HepG2 (cell line): ENCODE results near the gene SLFN12L. TPM values are rescaled to one million over a fixed set of nuclear protein-coding genes. Genes with fewer than 3 reads are reported as not detected.

Experiments used
- ATAC-seq: fragments of 200-7000 bp; cut with Tn5 transposase; 3 replicates; pipeline ENCODE4 v1.9.1; 2020; ENCODE audit warnings: mild to moderate bottlenecking, moderate library complexity
- BruUV-seq: library from RNA; stranded (reverse); fragments of 400-500 nt; replicated peaks from 2 replicates; lab custom pipeline; 2021; lab: Mats Ljungman, UMichigan
- CTCF ChIA-PET: fragments of 300-600 bp; formaldehyde crosslinking; extraction: SDS; loops from one replicate; lab custom pipeline; 2021; ENCODE audit warnings: low total read pairs, inconsistent platforms, low intra/inter-chr PET ratio; lab: Yijun Ruan, JAX
- POLR2A ChIA-PET: fragments of 350-600 bp; sonication (Branson Sonifier 250); formaldehyde crosslinking; loops from one replicate; lab custom pipeline; 2020; ENCODE audit warnings: antibody characterized with exemption, inconsistent platforms; lab: Yijun Ruan, JAX
- DNase-seq: peaks from one replicate; pipeline ENCODE4 v3.0.0-alpha.2; 2015; ENCODE audit warnings: low spot score
- FAIRE-seq: peaks from 3 replicates; lab custom pipeline; 2011; peaks lifted over from hg19 to GRCh38; lab: Jason Lieb, UNC
- H2AFZ ChIP-seq: one replicate; pipeline ENCODE4 v1.6.1; 2011; ENCODE audit warnings: low read length, inconsistent platforms
- H3K27ac ChIP-seq: fragments of 300-600 bp; 3 replicates; pipeline ENCODE4 v1.8.0; 2011; ENCODE audit warnings: mixed run types, mild to moderate bottlenecking, mixed read lengths, low read length, inconsistent platforms; ENCODE audit not compliant: insufficient read depth; ENCODE audit errors: extremely low read length
- H3K27me3 ChIP-seq, 2 experiments: fragments of 200-600 bp in 1 of 2; 2 replicates in 1 of 2; 3 replicates in 1 of 2; pipeline versions ENCODE4 v1.6.0 to v1.8.0; 2011; ENCODE audit warnings: low read length in 2 of 2, mild to moderate bottlenecking in 2 of 2, moderate library complexity in 2 of 2, inconsistent platforms in 1 of 2; ENCODE audit not compliant: insufficient read depth in 2 of 2, control insufficient read depth in 1 of 2
- H3K36me3 ChIP-seq, 2 experiments: fragments of 200-600 bp in 1 of 2; replicated peaks in 1 of 2; 2 replicates in 1 of 2; 3 replicates in 1 of 2; pipeline versions ENCODE4 v1.5.1 to v1.8.0; 2011; ENCODE audit warnings: low read length in 2 of 2, inconsistent platforms in 1 of 2; ENCODE audit not compliant: insufficient read depth in 2 of 2, control insufficient read depth in 1 of 2
- H3K4me1 ChIP-seq: 2 replicates; pipeline ENCODE4 v1.5.1; 2012; ENCODE audit warnings: low read length, inconsistent platforms; ENCODE audit not compliant: insufficient read depth
- H3K4me2 ChIP-seq: 2 replicates; pipeline ENCODE4 v1.6.0; 2011; ENCODE audit warnings: low read depth, low read length, inconsistent platforms
- H3K4me3 ChIP-seq, 3 experiments: fragments of 200-600 bp in 1 of 3; sonication (generic), shearing (Covaris generic) in 1 of 3; replicated peaks in 1 of 3; 2 replicates each; pipeline ENCODE4 v1.5.1; 2011 to 2016; ENCODE audit warnings: low read length in 3 of 3, inconsistent platforms in 2 of 3, low read depth in 2 of 3, mild to moderate bottlenecking in 2 of 3, control low read depth in 1 of 3, mixed read lengths in 1 of 3; ENCODE audit not compliant: insufficient read depth in 1 of 3
- H3K79me2 ChIP-seq: one replicate; pipeline ENCODE4 v1.6.1; 2011; ENCODE audit warnings: low read length, inconsistent platforms; ENCODE audit not compliant: insufficient read depth
- H3K9ac ChIP-seq: 2 replicates; pipeline ENCODE4 v1.6.0; 2011; ENCODE audit warnings: mild to moderate bottlenecking, low read depth, low read length, inconsistent platforms; ENCODE audit not compliant: insufficient read depth
- H3K9me3 ChIP-seq: 2 replicates; pipeline ENCODE4 v1.5.1; 2012; ENCODE audit warnings: mild to moderate bottlenecking, low read length
- H4K20me1 ChIP-seq: 2 replicates; pipeline ENCODE4 v1.6.0; 2011; ENCODE audit warnings: inconsistent platforms, mild to moderate bottlenecking, low read length, moderate library complexity; ENCODE audit not compliant: insufficient read depth
- BRD4 ChIP-seq: sonication (generic); formaldehyde crosslinking; IDR thresholded peaks from 2 replicates; pipeline ENCODE4 v1.4.0; 2020; ENCODE audit warnings: missing genetic modification reagents
- CEBPG ChIP-seq: IDR thresholded peaks from 2 replicates; pipeline ENCODE4 v1.6.1; 2016
- KMT2A ChIP-seq: sonication (generic); formaldehyde crosslinking; IDR thresholded peaks from 2 replicates; pipeline ENCODE4 v1.4.0; 2020; ENCODE audit warnings: missing genetic modification reagents
- MAZ ChIP-seq, 2 experiments: sonication (generic) in 1 of 2; formaldehyde crosslinking in 1 of 2; IDR thresholded peaks; 2 replicates each; pipeline versions ENCODE4 v1.5.0 to v1.6.1; 2012 to 2020; ENCODE audit warnings: low read depth in 2 of 2, mild to moderate bottlenecking in 2 of 2, borderline replicate concordance in 1 of 2, improper control_type of control experiment in 1 of 2, low read length in 1 of 2, missing genetic modification reagents in 1 of 2, moderate library complexity in 1 of 2
- MED1 ChIP-seq: sonication (generic); formaldehyde crosslinking; IDR thresholded peaks from 2 replicates; pipeline ENCODE4 v1.4.0; 2020; ENCODE audit warnings: missing genetic modification reagents
- REST ChIP-seq, 2 experiments: IDR thresholded peaks; 2 replicates each; pipeline ENCODE4 v1.6.1; 2011 to 2012; ENCODE audit warnings: low read length in 2 of 2, borderline replicate concordance in 1 of 2, low read depth in 1 of 2, mild to moderate bottlenecking in 1 of 2, moderate library complexity in 1 of 2
- SPEN ChIP-seq: sonication (generic); formaldehyde crosslinking; IDR thresholded peaks from 2 replicates; pipeline ENCODE4 v1.5.1; 2020; ENCODE audit warnings: low read depth, mild to moderate bottlenecking, missing genetic modification reagents
- ZNF224 ChIP-seq: sonication (generic); formaldehyde crosslinking; IDR thresholded peaks from 2 replicates; pipeline ENCODE4 v1.5.0; 2020; ENCODE audit warnings: mild to moderate bottlenecking, missing genetic modification reagents
- ZNF3 ChIP-seq: IDR thresholded peaks from 2 replicates; pipeline ENCODE4 v1.7.0; 2017; ENCODE audit warnings: inconsistent platforms
- ZNF44 ChIP-seq: sonication (generic); formaldehyde crosslinking; IDR thresholded peaks from 2 replicates; pipeline ENCODE4 v1.5.1; 2020; ENCODE audit warnings: mild to moderate bottlenecking, missing genetic modification reagents
- WGBS: methylation state at CpG from one replicate; pipeline ENCODE4 v1.1.6; 2017; ENCODE audit warnings: low lambda C conversion rate; 5-methylcytosine and 5-hydroxymethylcytosine counted together
- in situ Hi-C: cut with HindIII; loops from 2 replicates; pipeline ENCODE4 v1.10.0; 2017; ENCODE audit warnings: low pct_unique_long_range_greater_than_20kb; ENCODE audit not compliant: extremely low pct_ligation_motif_present
- intact Hi-C: fragments of 100-400 bp; cut with micrococcal nuclease; formaldehyde crosslinking; loops from one replicate; pipeline ENCODE4 v1.10.0; 2022; ENCODE audit not compliant: unreplicated experiment
- polyA plus RNA-seq, 8 experiments: library from polyadenylated mRNA; depleted of rRNA in 3 of 8; stranded (reverse) in 7 of 8; unstranded in 1 of 8; fragments of >200 nt; fragmentation: Illumina TruSeq in 4 of 8; extraction: Trizol in 4 of 8; gene quantifications; 2 replicates each; pipeline versions ENCODE4 v1.2.1 to v1.2.3, GENCODE V29; 2011 to 2016; ENCODE audit warnings: low read depth in 4 of 8, missing spikeins in 1 of 8, mixed read lengths in 1 of 8; ENCODE audit not compliant: insufficient read depth in 1 of 8
- total RNA-seq, 5 experiments: library from RNA; depleted of rRNA; stranded (reverse); fragments of >200 nt; fragmentation: Illumina TruSeq; extraction: Trizol; gene quantifications; 2 replicates each; pipeline ENCODE4 v1.2.3, GENCODE V29; 2016; ENCODE audit warnings: low read depth in 1 of 5
- TF ChIP-seq, protein P1 (sequence below): sonication (generic); formaldehyde crosslinking; IDR thresholded peaks from 2 replicates; pipeline ENCODE4 v1.5.1; 2020; ENCODE audit warnings: missing genetic modification reagents, mild to moderate bottlenecking, borderline replicate concordance
- TF ChIP-seq, protein P2 (sequence below): sonication (generic); formaldehyde crosslinking; IDR thresholded peaks from 2 replicates; pipeline ENCODE4 v1.8.0; 2022; ENCODE audit warnings: low read depth, missing genetic modification reagents

Gene SLFN12L
- total and polyA plus RNA-seq, 2 of the 13 experiments (the other 11 are each of a cell fraction or from before 2014, with no cell fraction given), result not detected

DNA sequence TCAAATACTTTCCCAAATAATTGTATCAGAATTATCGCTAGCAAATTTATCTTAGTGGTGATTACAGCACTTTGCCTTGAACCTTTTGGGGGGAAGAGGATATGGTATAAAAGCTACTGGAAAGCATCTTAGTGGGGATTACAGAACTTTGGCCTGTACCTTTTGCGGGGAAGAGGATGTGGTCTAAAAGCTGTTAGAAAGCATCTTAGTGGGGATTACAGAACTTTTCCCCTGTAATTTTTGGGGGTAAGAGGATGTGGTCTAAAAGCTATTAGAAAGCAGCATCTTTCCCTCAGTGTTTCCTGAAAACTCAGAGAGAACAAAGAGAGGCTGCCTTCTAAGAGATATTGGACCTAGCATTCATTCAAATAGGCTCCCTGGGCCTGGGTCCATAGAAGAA lies 109.2 kb downstream of the SLFN12L start:
- WGBS, result 22% methylated on average over 2 of the region's 2 CpGs
- no peaks in the 10 kb centered on the region for H4K20me1 ChIP-seq
- H3K4me1 ChIP-seq, result peaks cover 3% of the 10 kb centered on the region; the same call in 1 of the 2 replicates
- FAIRE-seq (no peak), DNase-seq (no peak), ATAC-seq (no peak)
- no TSS peak for BruUV-seq
- H3K4me2 ChIP-seq, result no peak overlapping the region
- ChIA-PET CTCF (no interaction called here), POLR2A (no interaction called here)
- H3K36me3 ChIP-seq, result no peaks in the 10 kb centered on the region
- H3K79me2 ChIP-seq, result no peaks in the 10 kb centered on the region
- peaks cover 0 to 14% of the 10 kb centered on the region in 2 experiments; a peak in 1 of 5 replicates for H3K27me3 ChIP-seq
- in situ Hi-C loops, result no loop called here
- intact Hi-C loops, result no loop called here
- no peak overlapping the region for H2AFZ ChIP-seq
- no peak overlapping the region for H3K4me3 ChIP-seq
- H3K9ac ChIP-seq, result no peak overlapping the region
- TF ChIP-seq, protein P1, sequence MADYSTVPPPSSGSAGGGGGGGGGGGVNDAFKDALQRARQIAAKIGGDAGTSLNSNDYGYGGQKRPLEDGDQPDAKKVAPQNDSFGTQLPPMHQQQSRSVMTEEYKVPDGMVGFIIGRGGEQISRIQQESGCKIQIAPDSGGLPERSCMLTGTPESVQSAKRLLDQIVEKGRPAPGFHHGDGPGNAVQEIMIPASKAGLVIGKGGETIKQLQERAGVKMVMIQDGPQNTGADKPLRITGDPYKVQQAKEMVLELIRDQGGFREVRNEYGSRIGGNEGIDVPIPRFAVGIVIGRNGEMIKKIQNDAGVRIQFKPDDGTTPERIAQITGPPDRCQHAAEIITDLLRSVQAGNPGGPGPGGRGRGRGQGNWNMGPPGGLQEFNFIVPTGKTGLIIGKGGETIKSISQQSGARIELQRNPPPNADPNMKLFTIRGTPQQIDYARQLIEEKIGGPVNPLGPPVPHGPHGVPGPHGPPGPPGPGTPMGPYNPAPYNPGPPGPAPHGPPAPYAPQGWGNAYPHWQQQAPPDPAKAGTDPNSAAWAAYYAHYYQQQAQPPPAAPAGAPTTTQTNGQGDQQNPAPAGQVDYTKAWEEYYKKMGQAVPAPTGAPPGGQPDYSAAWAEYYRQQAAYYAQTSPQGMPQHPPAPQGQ (CRISPR knock-in tag), result no peak
- TF ChIP-seq ZNF3, result no peak
- no peak for TF ChIP-seq MAZ (IDR thresholded peaks at IDR 0.05; ENCODE audit: borderline replicate concordance, low read depth, low read length)
- no peak for TF ChIP-seq MAZ (CRISPR knock-in tag; IDR thresholded peaks at IDR 0.05; ENCODE audit: low read depth)
- TF ChIP-seq KMT2A (CRISPR knock-in tag), result no peak
- TF ChIP-seq REST (IDR thresholded peaks at IDR 0.05; ENCODE audit: borderline replicate concordance in 1 of 2, low read depth in 1 of 2, low read length in 2 of 2), result no peak
- TF ChIP-seq ZNF224, result no peak
- TF ChIP-seq SPEN (CRISPR knock-in tag), result no peak
- no peak for TF ChIP-seq ZNF44
- no peak for TF ChIP-seq CEBPG (CRISPR knock-in tag)
- TF ChIP-seq, protein P2, sequence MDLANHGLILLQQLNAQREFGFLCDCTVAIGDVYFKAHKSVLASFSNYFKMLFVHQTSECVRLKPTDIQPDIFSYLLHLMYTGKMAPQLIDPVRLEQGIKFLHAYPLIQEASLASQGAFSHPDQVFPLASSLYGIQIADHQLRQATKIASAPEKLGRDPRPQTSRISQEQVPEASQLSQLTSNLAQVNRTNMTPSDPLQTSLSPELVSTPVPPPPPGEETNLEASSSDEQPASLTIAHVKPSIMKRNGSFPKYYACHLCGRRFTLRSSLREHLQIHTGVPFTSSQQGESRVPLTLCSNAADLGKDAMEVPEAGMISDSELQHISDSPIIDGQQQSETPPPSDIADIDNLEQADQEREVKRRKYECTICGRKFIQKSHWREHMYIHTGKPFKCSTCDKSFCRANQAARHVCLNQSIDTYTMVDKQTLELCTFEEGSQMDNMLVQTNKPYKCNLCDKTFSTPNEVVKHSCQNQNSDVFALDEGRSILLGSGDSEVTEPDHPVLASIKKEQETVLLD, result no peak
- no peak for TF ChIP-seq MED1
- no peak for TF ChIP-seq BRD4 (CRISPR knock-in tag)
- no peaks in the 10 kb centered on the region for H3K9me3 ChIP-seq
- no peak overlapping the region for H3K27ac ChIP-seq
